GM21717 (cell line): ENCODE measurements around the gene MIPEP.
"Not testable (repeated sequence)": the region's sequence is repeated elsewhere in the genome, so short reads cannot be mapped to it uniquely, and the experiment has no call there.

Experiments
- ATAC-seq: cut with Tn5 transposase; IDR thresholded peaks from one replicate; pipeline ENCODE4 v1.9.1; 2021; ENCODE audit warnings: mild to moderate bottlenecking, moderate library complexity; ENCODE audit not compliant: unreplicated experiment

Gene MIPEP

GRCh38 chr13:23888658-23889614, at the start of gene MIPEP:
MIPEP (minus strand) TSS chr13:23889400; CDS start chr13:23889320, 80 bp downstream.
- peak; percentile 93 for ATAC-seq

- no peak for ATAC-seq
These were observed 45.3 kb upstream of the MIPEP start for GRCh38 chr13:23934520-23934919.

GRCh38 chr13:23928985-23929384, 39.8 kb upstream of the MIPEP start:
- no peak for ATAC-seq

GRCh38 chr13:23923031-23923430, 33.8 kb upstream of the MIPEP start:
- ATAC-seq = no peak

- ATAC-seq = no peak
These were observed 33.1 kb upstream of the MIPEP start for GRCh38 chr13:23922005-23922932.

GRCh38 chr13:23921451-23921888, 32.3 kb upstream of the MIPEP start:
- ATAC-seq = no peak

GRCh38 chr13:23919006-23919405, 29.8 kb upstream of the MIPEP start:
- ATAC-seq = no peak

GRCh38 chr13:23918208-23918607, 29.0 kb upstream of the MIPEP start:
- ATAC-seq = no peak

- no peak for ATAC-seq
These were observed 26.1 kb upstream of the MIPEP start for GRCh38 chr13:23915308-23915707.

GRCh38 chr13:23912469-23912868, 23.3 kb upstream of the MIPEP start:
- no peak for ATAC-seq

- no peak for ATAC-seq
These were observed 20.4 kb upstream of the MIPEP start for GRCh38 chr13:23909606-23910005.

GRCh38 chr13:23905766-23906165, 16.6 kb upstream of the MIPEP start:
- no peak for ATAC-seq

GRCh38 chr13:23903906-23904280, 14.7 kb upstream of the MIPEP start:
- no peak for ATAC-seq

GRCh38 chr13:23902975-23903905, 14.0 kb upstream of the MIPEP start:
- no peak for ATAC-seq

GRCh38 chr13:23901365-23901764, 12.2 kb upstream of the MIPEP start:
- ATAC-seq = no peak

GRCh38 chr13:23899555-23899954, 10.4 kb upstream of the MIPEP start:
- ATAC-seq = no peak

- no peak for ATAC-seq
These were observed 8.9 kb upstream of the MIPEP start for GRCh38 chr13:23898101-23898500.

GRCh38 chr13:23897452-23897919, 8.3 kb upstream of the MIPEP start, which contains the start of gene C1QTNF9B:
C1QTNF9B (minus strand) TSS chr13:23897502.
- ATAC-seq = not testable (repeated sequence)

GRCh38 chr13:23894746-23895145, 5.5 kb upstream of the MIPEP start:
- not testable (repeated sequence) for ATAC-seq

GRCh38 chr13:23893791-23894190, 4.6 kb upstream of the MIPEP start:
- not testable (repeated sequence) for ATAC-seq
